KBM-7 (cell line): ENCODE measurements around the gene BATF.

ENCODE experiments used
- DNase-seq: peaks from one replicate; pipeline ENCODE4 v3.0.0-alpha.2; 2015
- in situ Hi-C: fragments of 300-500 bp; cut with MboI; formaldehyde crosslinking; loops from 2 replicates; pipeline ENCODE4 v1.14.3; 2020; ENCODE audit warnings: low sequenced_read_pairs, low pct_unique_long_range_greater_than_20kb, mixed read lengths

Gene BATF

GRCh38 chr14:75578102-75578785 is 56.0 kb downstream of the BATF start, which contains the start of gene FLVCR2:
Gene FLVCR2 (plus strand): TSS chr14:75578620. CDS start chr14:75578973, 353 bp downstream.
- peak; percentile 72 for DNase-seq

DNA sequence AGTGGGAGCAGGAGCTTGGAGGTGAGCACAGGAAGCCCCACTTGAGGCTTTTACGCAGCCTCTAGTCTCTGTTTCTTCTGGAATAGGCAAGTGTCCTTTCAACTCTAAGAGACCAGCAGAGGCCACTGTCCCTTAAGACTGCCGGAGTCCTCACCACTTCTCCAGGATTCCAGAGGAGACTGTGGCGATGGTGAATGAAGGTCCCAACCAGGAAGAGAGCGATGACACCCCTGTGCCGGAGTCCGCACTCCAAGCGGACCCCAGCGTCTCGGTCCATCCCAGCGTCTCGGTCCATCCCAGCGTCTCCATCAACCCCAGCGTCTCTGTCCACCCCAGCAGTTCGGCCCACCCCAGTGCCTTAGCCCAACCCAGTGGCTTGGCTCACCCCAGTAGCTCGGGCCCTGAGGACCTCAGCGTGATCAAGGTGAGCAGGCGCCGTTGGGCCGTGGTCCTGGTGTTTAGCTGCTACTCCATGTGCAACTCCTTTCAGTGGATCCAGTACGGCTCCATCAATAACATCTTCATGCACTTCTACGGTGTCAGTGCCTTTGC is 56.6 kb downstream of the BATF start:
- in situ Hi-C loops: loop anchor here (10.0 kb wide), 1 partner anchor 66 kb away; no protein-coding TSS in a partner anchor
- DNase-seq: peak; percentile 59

More at GRCh38 chr14:75578102-75578785, 56.0 kb downstream of the BATF start, which contains the start of gene FLVCR2:
- in situ Hi-C loops: loop anchor here (10.0 kb wide), 1 partner anchor 67 kb away; no protein-coding TSS in a partner anchor

DNA sequence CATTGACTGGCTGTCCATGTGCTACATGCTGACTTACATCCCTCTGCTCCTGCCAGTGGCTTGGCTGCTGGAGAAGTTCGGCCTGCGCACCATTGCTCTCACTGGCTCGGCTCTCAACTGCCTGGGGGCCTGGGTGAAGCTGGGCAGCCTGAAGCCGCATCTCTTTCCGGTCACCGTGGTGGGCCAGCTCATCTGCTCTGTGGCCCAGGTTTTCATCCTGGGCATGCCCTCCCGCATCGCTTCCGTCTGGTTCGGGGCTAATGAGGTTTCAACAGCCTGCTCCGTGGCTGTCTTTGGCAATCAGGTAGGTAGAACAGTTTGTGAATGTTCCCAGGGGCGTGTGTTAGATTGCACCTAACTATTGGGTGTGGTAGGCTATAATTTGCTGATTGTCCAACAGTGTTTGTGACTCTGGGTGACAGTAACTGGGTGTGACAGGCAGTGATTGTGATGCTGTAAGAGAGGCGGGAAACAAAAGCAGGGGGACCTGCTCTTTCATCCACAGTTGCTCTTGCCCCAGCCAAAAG is 57.1 kb downstream of the BATF start:
- no peak for DNase-seq
- in situ Hi-C loops: loop anchor here (10.0 kb wide), 1 partner anchor 65 kb away; no protein-coding TSS in a partner anchor

GRCh38 chr14:75579882-75580281 is 57.6 kb downstream of the BATF start:
- DNase-seq: no peak
- in situ Hi-C loops: loop anchor here (10.0 kb wide), 1 partner anchor 65 kb away; no protein-coding TSS in a partner anchor

DNA sequence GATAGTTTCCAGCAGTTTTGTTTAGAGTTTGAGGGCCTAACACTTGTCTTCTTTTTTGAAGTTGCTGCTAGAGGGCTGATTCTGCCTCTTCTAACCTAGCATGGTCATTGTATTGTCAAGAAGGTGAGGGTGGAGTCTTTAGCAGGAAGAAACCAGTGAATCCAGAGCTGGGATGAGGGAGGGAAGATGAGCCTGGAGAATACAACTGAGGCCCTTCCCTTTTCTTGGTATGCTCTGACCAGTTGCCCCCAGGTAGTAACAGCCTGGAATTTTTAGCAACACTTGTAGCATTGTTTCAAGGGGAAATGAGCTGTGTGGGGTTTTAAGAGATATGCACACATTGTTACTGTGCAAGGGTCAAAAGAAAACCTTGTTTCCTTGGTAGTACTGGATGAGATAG is 65.1 kb downstream of the BATF start:
- in situ Hi-C loops: no loop called here
- DNase-seq: no peak

DNA sequence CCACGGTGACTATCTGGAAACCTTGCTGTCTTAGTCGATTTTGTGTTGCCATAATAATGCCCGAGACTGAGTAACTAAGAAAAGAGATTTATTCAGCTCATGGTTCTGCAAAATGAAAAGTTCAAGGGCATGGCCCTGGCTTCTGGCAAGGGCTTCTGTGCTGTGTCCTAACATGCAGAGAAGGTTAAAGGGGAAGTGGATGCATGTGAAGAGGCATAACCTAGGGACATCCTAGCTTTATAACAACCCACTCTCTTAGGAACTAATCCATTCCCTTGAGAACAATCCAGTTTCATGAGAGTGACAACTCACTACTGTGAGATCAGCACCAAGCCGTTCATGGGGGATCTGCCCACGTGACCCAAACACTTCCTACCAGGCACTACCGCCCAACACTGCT is 67.7 kb downstream of the BATF start:
- DNase-seq: no peak
- in situ Hi-C loops: no loop called here

- in situ Hi-C loops: no loop called here
- no peak for DNase-seq
These were observed 69.2 kb downstream of the BATF start for GRCh38 chr14:75591331-75591946.

- in situ Hi-C loops: no loop called here
- DNase-seq: no peak
These were observed 69.8 kb downstream of the BATF start for GRCh38 chr14:75591987-75592575.

DNA sequence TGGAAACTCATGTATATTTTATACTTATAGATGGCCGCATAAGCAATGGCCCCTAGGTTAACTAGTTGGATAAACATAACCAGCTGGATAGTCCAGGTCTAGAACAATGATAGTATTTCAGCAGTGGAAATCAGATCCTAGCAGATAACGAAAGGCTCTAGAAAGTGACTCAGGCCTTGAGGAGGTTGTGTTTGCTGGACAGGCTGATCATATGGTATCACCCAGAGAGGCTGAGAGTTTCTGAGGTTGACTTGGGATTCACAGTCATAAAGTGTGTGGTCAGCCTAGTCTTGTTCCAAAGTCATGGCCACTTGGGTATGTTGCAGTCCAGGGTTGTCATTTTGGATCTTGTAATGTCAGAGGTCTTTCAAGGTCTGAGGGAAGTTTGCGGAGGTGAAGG is 73.0 kb downstream of the BATF start:
- no peak for DNase-seq
- in situ Hi-C loops: no loop called here
